ENCODE results near the gene ARHGEF17. TPM values are rescaled to one million over a fixed set of nuclear protein-coding genes. Genes with fewer than 3 reads are reported as not detected.

Gene ARHGEF17
- polyA plus RNA-seq, 4 donors = 0.67 to 54.8 (median 6.5) TPM

GRCh38 chr11:73397468-73398131 is 89.5 kb downstream of the ARHGEF17 start:
- FAIRE-seq = no peak
- Histone ChIP-seq H3K27ac (ENCODE audit: low read depth in 1 of 3, low read length in 2 of 3) (no peak overlapping the region), H3K9me3 (ENCODE audit: control insufficient read depth in 2 of 2, insufficient read depth in 1 of 2, low read depth in 1 of 2, low read length in 1 of 2) (no peaks in the 10 kb centered on the region), H3K4me3 (ENCODE audit: low read depth in 1 of 3, low read length in 3 of 3) (no peak overlapping the region), H3K27me3 (ENCODE audit: control insufficient read depth in 3 of 3, insufficient read depth in 3 of 3, low read length in 3 of 3) (no peaks in the 10 kb centered on the region), H3K4me1 (ENCODE audit: control insufficient read depth in 3 of 3, insufficient read depth in 2 of 3, low read depth in 1 of 3, low read length in 2 of 3) (peaks cover 0 to 12% (median 0%) of the 10 kb centered on the region in 3 donors), H3K36me3 (ENCODE audit: control insufficient read depth in 3 of 3, insufficient read depth in 2 of 3, low read depth in 1 of 3, low read length in 3 of 3) (peaks cover 0 to 47% (median 3%) of the 10 kb centered on the region in 3 donors)
- 86 to 92% (median 89%) methylated on average over 8 of the region's 8 CpGs for WGBS, 3 donors
- no peak for DNase-seq

- no peak for FAIRE-seq
- Histone ChIP-seq H3K4me3 (ENCODE audit: low read depth in 1 of 3, low read length in 3 of 3) (no peak overlapping the region), H3K36me3 (ENCODE audit: control insufficient read depth in 3 of 3, insufficient read depth in 2 of 3, low read depth in 1 of 3, low read length in 3 of 3) (peaks cover 0 to 45% (median 0%) of the 10 kb centered on the region in 3 donors), H3K27ac (ENCODE audit: low read depth in 1 of 3, low read length in 2 of 3) (no peak overlapping the region), H3K27me3 (ENCODE audit: control insufficient read depth in 3 of 3, insufficient read depth in 3 of 3, low read length in 3 of 3) (no peaks in the 10 kb centered on the region), H3K4me1 (ENCODE audit: control insufficient read depth in 3 of 3, insufficient read depth in 2 of 3, low read depth in 1 of 3, low read length in 2 of 3) (peaks cover 0 to 12% (median 0%) of the 10 kb centered on the region in 3 donors), H3K9me3 (ENCODE audit: control insufficient read depth in 2 of 2, insufficient read depth in 1 of 2, low read depth in 1 of 2, low read length in 1 of 2) (no peaks in the 10 kb centered on the region)
- DNase-seq = no peak
- 77 to 84% (median 82%) methylated on average over 5 of the region's 5 CpGs for WGBS, 3 donors
Measured at GRCh38 chr11:73398132-73398526, 90.1 kb downstream of the ARHGEF17 start.

- H3K36me3 ChIP-seq (ENCODE audit: control insufficient read depth in 3 of 3, insufficient read depth in 2 of 3, low read depth in 1 of 3, low read length in 3 of 3) = peaks cover 0 to 48% (median 0%) of the 10 kb centered on the region in 3 donors
- 92 to 100% (median 96%) methylated on average over 2 of the region's 2 CpGs for WGBS, 3 donors
- no peak overlapping the region for H3K27ac ChIP-seq (ENCODE audit: low read depth in 1 of 3, low read length in 2 of 3)
- no peak overlapping the region for H3K4me3 ChIP-seq (ENCODE audit: low read depth in 1 of 3, low read length in 3 of 3)
- DNase-seq (no peak), FAIRE-seq (no peak)
- no peaks in the 10 kb centered on the region for H3K9me3 ChIP-seq (ENCODE audit: control insufficient read depth in 2 of 2, insufficient read depth in 1 of 2, low read depth in 1 of 2, low read length in 1 of 2)
- no peaks in the 10 kb centered on the region for H3K27me3 ChIP-seq (ENCODE audit: control insufficient read depth in 3 of 3, insufficient read depth in 3 of 3, low read length in 3 of 3)
- peaks cover 0 to 12% (median 0%) of the 10 kb centered on the region in 3 donors for H3K4me1 ChIP-seq (ENCODE audit: control insufficient read depth in 3 of 3, insufficient read depth in 2 of 3, low read depth in 1 of 3, low read length in 2 of 3)
Measured at GRCh38 chr11:73398721-73399120, 90.6 kb downstream of the ARHGEF17 start.

- Histone ChIP-seq H3K4me3 (ENCODE audit: low read depth in 1 of 3, low read length in 3 of 3) (no peak overlapping the region), H3K36me3 (ENCODE audit: control insufficient read depth in 3 of 3, insufficient read depth in 2 of 3, low read depth in 1 of 3, low read length in 3 of 3) (peaks cover 0 to 46% (median 0%) of the 10 kb centered on the region in 3 donors), H3K27ac (ENCODE audit: low read depth in 1 of 3, low read length in 2 of 3) (peak overlapping the region in 1 of 3 donors; percentile 14), H3K9me3 (ENCODE audit: control insufficient read depth in 2 of 2, insufficient read depth in 1 of 2, low read depth in 1 of 2, low read length in 1 of 2) (no peaks in the 10 kb centered on the region), H3K27me3 (ENCODE audit: control insufficient read depth in 3 of 3, insufficient read depth in 3 of 3, low read length in 3 of 3) (no peaks in the 10 kb centered on the region), H3K4me1 (ENCODE audit: control insufficient read depth in 3 of 3, insufficient read depth in 2 of 3, low read depth in 1 of 3, low read length in 2 of 3) (peaks cover 0 to 12% (median 0%) of the 10 kb centered on the region in 3 donors)
- FAIRE-seq (no peak), DNase-seq (no peak)
- WGBS, 3 donors = 70 to 86% (median 79%) methylated on average over 6 of the region's 6 CpGs
Measured at GRCh38 chr11:73399159-73399590, 91.1 kb downstream of the ARHGEF17 start.

GRCh38 chr11:73399636-73400035 is 91.6 kb downstream of the ARHGEF17 start:
- Histone ChIP-seq H3K27ac (ENCODE audit: low read depth in 1 of 3, low read length in 2 of 3) (peak overlapping the region in 1 of 3 donors; percentile 14), H3K4me1 (ENCODE audit: control insufficient read depth in 3 of 3, insufficient read depth in 2 of 3, low read depth in 1 of 3, low read length in 2 of 3) (peaks cover 0 to 12% (median 0%) of the 10 kb centered on the region in 3 donors), H3K36me3 (ENCODE audit: control insufficient read depth in 3 of 3, insufficient read depth in 2 of 3, low read depth in 1 of 3, low read length in 3 of 3) (peaks cover 0 to 43% (median 0%) of the 10 kb centered on the region in 3 donors), H3K27me3 (ENCODE audit: control insufficient read depth in 3 of 3, insufficient read depth in 3 of 3, low read length in 3 of 3) (no peaks in the 10 kb centered on the region), H3K9me3 (ENCODE audit: control insufficient read depth in 2 of 2, insufficient read depth in 1 of 2, low read depth in 1 of 2, low read length in 1 of 2) (no peaks in the 10 kb centered on the region), H3K4me3 (ENCODE audit: low read depth in 1 of 3, low read length in 3 of 3) (no peak overlapping the region)
- no peak for FAIRE-seq
- WGBS, 3 donors = 84 to 90% (median 90%) methylated on average over 4 of the region's 4 CpGs
- no peak for DNase-seq

- Histone ChIP-seq H3K36me3 (ENCODE audit: control insufficient read depth in 3 of 3, insufficient read depth in 2 of 3, low read depth in 1 of 3, low read length in 3 of 3) (peaks cover 0 to 45% (median 0%) of the 10 kb centered on the region in 3 donors), H3K9me3 (ENCODE audit: control insufficient read depth in 2 of 2, insufficient read depth in 1 of 2, low read depth in 1 of 2, low read length in 1 of 2) (no peaks in the 10 kb centered on the region), H3K4me3 (ENCODE audit: low read depth in 1 of 3, low read length in 3 of 3) (no peak overlapping the region), H3K27ac (ENCODE audit: low read depth in 1 of 3, low read length in 2 of 3) (no peak overlapping the region), H3K27me3 (ENCODE audit: control insufficient read depth in 3 of 3, insufficient read depth in 3 of 3, low read length in 3 of 3) (no peaks in the 10 kb centered on the region), H3K4me1 (ENCODE audit: control insufficient read depth in 3 of 3, insufficient read depth in 2 of 3, low read depth in 1 of 3, low read length in 2 of 3) (peaks cover 0 to 12% (median 0%) of the 10 kb centered on the region in 3 donors)
- DNase-seq (no peak), FAIRE-seq (no peak)
- WGBS, 3 donors = 92 to 96% (median 94%) methylated on average over 6 of the region's 6 CpGs
Measured at GRCh38 chr11:73400293-73400692, 92.2 kb downstream of the ARHGEF17 start.

- Histone ChIP-seq H3K27me3 (ENCODE audit: control insufficient read depth in 3 of 3, insufficient read depth in 3 of 3, low read length in 3 of 3) (no peaks in the 10 kb centered on the region), H3K27ac (ENCODE audit: low read depth in 1 of 3, low read length in 2 of 3) (no peak overlapping the region), H3K9me3 (ENCODE audit: control insufficient read depth in 2 of 2, insufficient read depth in 1 of 2, low read depth in 1 of 2, low read length in 1 of 2) (no peaks in the 10 kb centered on the region), H3K36me3 (ENCODE audit: control insufficient read depth in 3 of 3, insufficient read depth in 2 of 3, low read depth in 1 of 3, low read length in 3 of 3) (peaks cover 0 to 42% (median 0%) of the 10 kb centered on the region in 3 donors), H3K4me1 (ENCODE audit: control insufficient read depth in 3 of 3, insufficient read depth in 2 of 3, low read depth in 1 of 3, low read length in 2 of 3) (peaks cover 0 to 9% (median 0%) of the 10 kb centered on the region in 3 donors), H3K4me3 (ENCODE audit: low read depth in 1 of 3, low read length in 3 of 3) (no peak overlapping the region)
- DNase-seq (no peak), FAIRE-seq (no peak)
- WGBS, 3 donors = 78 to 89% (median 88%) methylated on average over 3 of the region's 3 CpGs
Measured at GRCh38 chr11:73401217-73401923, 93.3 kb downstream of the ARHGEF17 start.

GRCh38 chr11:73401924-73402833 is 94.1 kb downstream of the ARHGEF17 start:
- Histone ChIP-seq H3K36me3 (ENCODE audit: control insufficient read depth in 3 of 3, insufficient read depth in 2 of 3, low read depth in 1 of 3, low read length in 3 of 3) (peaks cover 0 to 44% (median under 1%) of the 10 kb centered on the region in 3 donors), H3K4me1 (ENCODE audit: control insufficient read depth in 3 of 3, insufficient read depth in 2 of 3, low read depth in 1 of 3, low read length in 2 of 3) (peaks cover 0 to 9% (median 0%) of the 10 kb centered on the region in 3 donors), H3K9me3 (ENCODE audit: control insufficient read depth in 2 of 2, insufficient read depth in 1 of 2, low read depth in 1 of 2, low read length in 1 of 2) (no peaks in the 10 kb centered on the region), H3K27me3 (ENCODE audit: control insufficient read depth in 3 of 3, insufficient read depth in 3 of 3, low read length in 3 of 3) (no peaks in the 10 kb centered on the region), H3K4me3 (ENCODE audit: low read depth in 1 of 3, low read length in 3 of 3) (no peak overlapping the region), H3K27ac (ENCODE audit: low read depth in 1 of 3, low read length in 2 of 3) (no peak overlapping the region)
- no peak for DNase-seq
- WGBS, 3 donors = 83 to 86% (median 85%) methylated on average over 15 of the region's 15 CpGs
- no peak for FAIRE-seq

Data from small intestine (tissue), 7 donors.